ENCODE measurements around the gene GTPBP2. TPM values are rescaled to one million over a fixed set of nuclear protein-coding genes. Genes with fewer than 3 reads are reported as not detected.

Gene GTPBP2
- total and polyA plus RNA-seq, 2 of the 13 experiments (the other 11 are each of a cell fraction or from before 2014, with no cell fraction given) = 26.9 to 88.2 TPM

GRCh38 chr6:43635387-43636307 lies 6.6 kb upstream of the GTPBP2 start, which contains the start of gene MAD2L1BP (continued):
- TF ChIP-seq HMGXB4 (CRISPR knock-in tag; IDR thresholded peaks at IDR 0.05; ENCODE audit: borderline replicate concordance in 1 of 2, low read depth in 1 of 2) (peak; percentile 86 to 91), AHR (CRISPR knock-in tag; IDR thresholded peaks at IDR 0.05) (0 out of 2 replicates have a peak, but pooled peaks have one; percentile 59), MYPOP (CRISPR knock-in tag; IDR thresholded peaks at IDR 0.05) (0 out of 2 replicates have a peak, but pooled peaks have one; percentile 37), HNF4G (IDR thresholded peaks at IDR 0.05; ENCODE audit: borderline replicate concordance, low read depth, low read length) (peak; percentile 48; the same call in 1 of the 2 replicates), HNF4G (CRISPR knock-in tag; IDR thresholded peaks at IDR 0.05; ENCODE audit: borderline replicate concordance, low read depth) (no peak; the same call in 1 of the 2 replicates), MLXIP (CRISPR knock-in tag; IDR thresholded peaks at IDR 0.05; ENCODE audit: borderline replicate concordance) (0 out of 2 replicates have a peak, but pooled peaks have one; percentile 88), CC2D1A (CRISPR knock-in tag; IDR thresholded peaks at IDR 0.05) (no peak), ZNF577 (CRISPR knock-in tag; IDR thresholded peaks at IDR 0.05; ENCODE audit: borderline replicate concordance, low read depth) (no peak), KDM4B (CRISPR knock-in tag; IDR thresholded peaks at IDR 0.05) (peak; percentile 19; the same call in 1 of the 2 replicates), ZSCAN31 (CRISPR knock-in tag; IDR thresholded peaks at IDR 0.05; ENCODE audit: low read depth) (peak; percentile 66), ATF1 (CRISPR knock-in tag; IDR thresholded peaks at IDR 0.05) (no peak; the same call in 1 of the 2 replicates), ISX (CRISPR knock-in tag; conservative IDR thresholded peaks at IDR 0.05) (no peak)
- TF ChIP-seq, protein P1, sequence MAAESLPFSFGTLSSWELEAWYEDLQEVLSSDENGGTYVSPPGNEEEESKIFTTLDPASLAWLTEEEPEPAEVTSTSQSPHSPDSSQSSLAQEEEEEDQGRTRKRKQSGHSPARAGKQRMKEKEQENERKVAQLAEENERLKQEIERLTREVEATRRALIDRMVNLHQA (CRISPR knock-in tag; IDR thresholded peaks at IDR 0.05) = no peak
- TF ChIP-seq, protein P2, sequence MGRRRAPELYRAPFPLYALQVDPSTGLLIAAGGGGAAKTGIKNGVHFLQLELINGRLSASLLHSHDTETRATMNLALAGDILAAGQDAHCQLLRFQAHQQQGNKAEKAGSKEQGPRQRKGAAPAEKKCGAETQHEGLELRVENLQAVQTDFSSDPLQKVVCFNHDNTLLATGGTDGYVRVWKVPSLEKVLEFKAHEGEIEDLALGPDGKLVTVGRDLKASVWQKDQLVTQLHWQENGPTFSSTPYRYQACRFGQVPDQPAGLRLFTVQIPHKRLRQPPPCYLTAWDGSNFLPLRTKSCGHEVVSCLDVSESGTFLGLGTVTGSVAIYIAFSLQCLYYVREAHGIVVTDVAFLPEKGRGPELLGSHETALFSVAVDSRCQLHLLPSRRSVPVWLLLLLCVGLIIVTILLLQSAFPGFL (CRISPR knock-in tag; IDR thresholded peaks at IDR 0.05) = no peak
- TF ChIP-seq, protein P3, sequence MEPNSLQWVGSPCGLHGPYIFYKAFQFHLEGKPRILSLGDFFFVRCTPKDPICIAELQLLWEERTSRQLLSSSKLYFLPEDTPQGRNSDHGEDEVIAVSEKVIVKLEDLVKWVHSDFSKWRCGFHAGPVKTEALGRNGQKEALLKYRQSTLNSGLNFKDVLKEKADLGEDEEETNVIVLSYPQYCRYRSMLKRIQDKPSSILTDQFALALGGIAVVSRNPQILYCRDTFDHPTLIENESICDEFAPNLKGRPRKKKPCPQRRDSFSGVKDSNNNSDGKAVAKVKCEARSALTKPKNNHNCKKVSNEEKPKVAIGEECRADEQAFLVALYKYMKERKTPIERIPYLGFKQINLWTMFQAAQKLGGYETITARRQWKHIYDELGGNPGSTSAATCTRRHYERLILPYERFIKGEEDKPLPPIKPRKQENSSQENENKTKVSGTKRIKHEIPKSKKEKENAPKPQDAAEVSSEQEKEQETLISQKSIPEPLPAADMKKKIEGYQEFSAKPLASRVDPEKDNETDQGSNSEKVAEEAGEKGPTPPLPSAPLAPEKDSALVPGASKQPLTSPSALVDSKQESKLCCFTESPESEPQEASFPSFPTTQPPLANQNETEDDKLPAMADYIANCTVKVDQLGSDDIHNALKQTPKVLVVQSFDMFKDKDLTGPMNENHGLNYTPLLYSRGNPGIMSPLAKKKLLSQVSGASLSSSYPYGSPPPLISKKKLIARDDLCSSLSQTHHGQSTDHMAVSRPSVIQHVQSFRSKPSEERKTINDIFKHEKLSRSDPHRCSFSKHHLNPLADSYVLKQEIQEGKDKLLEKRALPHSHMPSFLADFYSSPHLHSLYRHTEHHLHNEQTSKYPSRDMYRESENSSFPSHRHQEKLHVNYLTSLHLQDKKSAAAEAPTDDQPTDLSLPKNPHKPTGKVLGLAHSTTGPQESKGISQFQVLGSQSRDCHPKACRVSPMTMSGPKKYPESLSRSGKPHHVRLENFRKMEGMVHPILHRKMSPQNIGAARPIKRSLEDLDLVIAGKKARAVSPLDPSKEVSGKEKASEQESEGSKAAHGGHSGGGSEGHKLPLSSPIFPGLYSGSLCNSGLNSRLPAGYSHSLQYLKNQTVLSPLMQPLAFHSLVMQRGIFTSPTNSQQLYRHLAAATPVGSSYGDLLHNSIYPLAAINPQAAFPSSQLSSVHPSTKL (CRISPR knock-in tag; IDR thresholded peaks at IDR 0.05) = peak; percentile 52
